HS-5 (cell line): Measurements from ENCODE around the gene GRK6.

ENCODE experiments used
- DNase-seq: peaks from one replicate; pipeline ENCODE4 v3.0.0-alpha.2; 2012; ENCODE audit warnings: low read depth

Gene GRK6

GRCh38 chr5:177427211-177427822, 841 bp downstream of the GRK6 start:
- DNase-seq = no peak

- no peak for DNase-seq
Measured at GRCh38 chr5:177427919-177428573, 1.6 kb downstream of the GRK6 start.

GRCh38 chr5:177428574-177429217, 2.2 kb downstream of the GRK6 start:
- DNase-seq = no peak

GRCh38 chr5:177429248-177430040, 3.0 kb downstream of the GRK6 start:
- no peak for DNase-seq

GRCh38 chr5:177430140-177430951, 3.9 kb downstream of the GRK6 start:
- DNase-seq = no peak

- no peak for DNase-seq
Measured at GRCh38 chr5:177430972-177431316, 4.5 kb downstream of the GRK6 start.

- DNase-seq = no peak
Measured at GRCh38 chr5:177431317-177432142, 5.1 kb downstream of the GRK6 start.

- DNase-seq = no peak
Measured at GRCh38 chr5:177432143-177432838, 5.8 kb downstream of the GRK6 start.

- no peak for DNase-seq
Measured at GRCh38 chr5:177432839-177433657, 6.6 kb downstream of the GRK6 start.

- DNase-seq = no peak
Measured at GRCh38 chr5:177433658-177434217, 7.3 kb downstream of the GRK6 start.

- no peak for DNase-seq
Measured at GRCh38 chr5:177434437-177434836, 8.0 kb downstream of the GRK6 start.

GRCh38 chr5:177434942-177435738, 8.7 kb downstream of the GRK6 start:
- no peak for DNase-seq

- no peak for DNase-seq
Measured at GRCh38 chr5:177435847-177436536, 9.5 kb downstream of the GRK6 start.

GRCh38 chr5:177437623-177438022, 11.1 kb downstream of the GRK6 start:
- no peak for DNase-seq

- no peak for DNase-seq
Measured at GRCh38 chr5:177438468-177438867, 12.0 kb downstream of the GRK6 start.

GRCh38 chr5:177439518-177440053, 13.1 kb downstream of the GRK6 start:
- no peak for DNase-seq

- no peak for DNase-seq
Measured at GRCh38 chr5:177440211-177440989, 13.9 kb downstream of the GRK6 start.
